Mucosa of stomach (tissue), 1 donor: ENCODE measurements around the gene SNX30.

Experiments used
- H3K27me3 ChIP-seq: one replicate; pipeline ENCODE4 v1.7.0; 2013; ENCODE audit warnings: mild to moderate bottlenecking, low read length; ENCODE audit not compliant: control insufficient read depth, insufficient read depth
- H3K36me3 ChIP-seq: one replicate; pipeline ENCODE4 v1.7.0; 2013; ENCODE audit warnings: low read length; ENCODE audit not compliant: control insufficient read depth, insufficient read depth
- H3K4me1 ChIP-seq: one replicate; pipeline ENCODE4 v1.7.0; 2013; ENCODE audit warnings: mild to moderate bottlenecking, low read length; ENCODE audit not compliant: control insufficient read depth, insufficient read depth
- H3K4me3 ChIP-seq: one replicate; pipeline ENCODE4 v1.7.0; 2013; ENCODE audit warnings: low read length
- H3K9ac ChIP-seq: one replicate; pipeline ENCODE4 v1.7.0; 2013; ENCODE audit warnings: mild to moderate bottlenecking, low read length, moderate library complexity
- H3K9me3 ChIP-seq: one replicate; pipeline ENCODE4 v1.7.0; 2013; ENCODE audit warnings: mild to moderate bottlenecking, low read length, moderate library complexity; ENCODE audit not compliant: control insufficient read depth
- donor health status: Pancreatic carcinoma.

The SNX30 gene

DNA sequence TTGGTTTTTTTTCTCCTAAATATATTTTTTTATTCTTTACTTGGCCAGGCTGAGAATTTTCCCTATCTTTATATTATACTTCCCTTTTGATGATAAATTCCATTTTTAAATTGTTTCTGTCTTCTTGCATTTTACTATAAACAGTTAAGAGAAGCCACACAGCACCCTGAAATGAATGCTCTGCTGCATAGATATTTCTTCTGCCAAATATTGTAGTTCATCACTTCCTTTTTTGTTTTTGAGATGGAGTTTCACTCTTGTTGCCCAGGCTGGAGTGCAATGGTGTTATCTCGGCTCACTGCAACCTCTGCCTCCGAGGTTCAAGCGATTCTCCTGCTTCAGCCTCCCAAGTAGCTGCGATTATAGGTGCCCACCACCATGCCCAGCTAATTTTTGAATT, 24.1 kb upstream of the SNX30 start:
- Histone ChIP-seq H3K27me3 (no peaks in the 10 kb centered on the region), H3K36me3 (no peaks in the 10 kb centered on the region), H3K4me1 (no peaks in the 10 kb centered on the region), H3K9me3 (no peaks in the 10 kb centered on the region), H3K4me3 (no peak overlapping the region), H3K9ac (no peak overlapping the region)

DNA sequence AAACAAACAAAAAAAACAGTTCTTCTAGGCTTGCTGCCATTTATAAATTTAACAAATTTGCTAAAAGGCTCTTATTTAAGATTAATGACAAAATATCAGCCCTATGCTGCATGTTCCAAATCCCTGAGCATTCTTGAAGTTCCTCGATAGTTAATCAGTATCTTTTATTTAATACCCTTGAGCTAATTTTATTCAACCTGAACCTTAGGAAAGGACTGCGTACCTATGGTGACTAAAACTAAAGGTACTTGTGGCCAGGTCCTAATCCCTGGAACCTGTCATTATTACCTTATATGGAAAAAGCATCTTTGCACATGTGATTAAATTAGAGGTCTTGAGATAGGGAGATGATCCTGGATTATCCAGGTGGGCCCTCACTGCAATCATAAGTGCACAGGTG, 22.2 kb upstream of the SNX30 start:
- H3K36me3 ChIP-seq = no peaks in the 10 kb centered on the region
- no peaks in the 10 kb centered on the region for H3K27me3 ChIP-seq
- H3K9me3 ChIP-seq = no peaks in the 10 kb centered on the region
- H3K4me3 ChIP-seq = no peak overlapping the region
- no peaks in the 10 kb centered on the region for H3K4me1 ChIP-seq
- no peak overlapping the region for H3K9ac ChIP-seq

DNA sequence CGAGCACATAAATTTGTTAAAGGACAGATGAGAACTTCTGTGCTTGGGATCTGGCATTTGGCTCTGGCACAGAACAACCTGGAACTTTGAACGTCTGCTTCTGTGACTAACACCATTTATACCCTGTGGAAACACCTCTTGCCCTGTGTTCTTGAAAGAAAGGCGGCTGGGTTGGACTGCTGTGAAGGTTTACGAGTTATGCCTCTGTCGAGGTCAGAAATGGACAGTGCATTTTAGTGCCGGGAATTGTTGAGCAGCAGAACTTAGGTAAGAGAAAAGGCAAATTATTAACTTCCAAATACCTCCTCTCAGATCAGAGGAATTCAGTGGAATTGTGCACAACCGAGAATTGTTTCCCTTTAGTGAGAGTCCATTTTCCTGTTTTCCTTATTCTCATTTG, 18.6 kb upstream of the SNX30 start:
- no peak overlapping the region for H3K9ac ChIP-seq

DNA sequence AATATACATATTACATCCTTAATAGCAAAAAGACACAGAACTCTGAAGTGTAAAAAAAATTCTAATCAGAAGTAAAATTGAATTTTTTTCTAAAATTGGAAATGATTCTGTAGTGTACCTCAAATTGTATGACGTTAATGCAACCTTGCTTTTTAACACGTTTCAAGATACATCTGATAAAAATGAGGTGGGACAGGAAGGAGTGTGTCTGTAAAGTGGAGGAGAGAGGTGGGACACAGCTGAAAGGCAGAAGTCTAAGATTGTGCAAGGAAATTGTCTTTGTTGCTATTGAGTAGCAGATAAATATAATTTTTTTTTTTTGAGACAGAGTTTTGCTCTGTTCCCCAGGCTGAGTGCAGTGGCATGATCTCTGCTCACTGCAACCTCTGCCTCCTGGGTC, 15.7 kb upstream of the SNX30 start:
- H3K9ac ChIP-seq = no peak overlapping the region
- H3K4me1 ChIP-seq = peaks cover 4% of the 10 kb centered on the region
- no peaks in the 10 kb centered on the region for H3K9me3 ChIP-seq
- H3K27me3 ChIP-seq = no peaks in the 10 kb centered on the region
- H3K36me3 ChIP-seq = no peaks in the 10 kb centered on the region
- no peak overlapping the region for H3K4me3 ChIP-seq

More for the DNA sequence above, 18.6 kb upstream of the SNX30 start:
- H3K4me1 ChIP-seq = peaks cover 4% of the 10 kb centered on the region
- H3K36me3 ChIP-seq = no peaks in the 10 kb centered on the region
- H3K27me3 ChIP-seq = no peaks in the 10 kb centered on the region
- no peak overlapping the region for H3K4me3 ChIP-seq
- no peaks in the 10 kb centered on the region for H3K9me3 ChIP-seq

DNA sequence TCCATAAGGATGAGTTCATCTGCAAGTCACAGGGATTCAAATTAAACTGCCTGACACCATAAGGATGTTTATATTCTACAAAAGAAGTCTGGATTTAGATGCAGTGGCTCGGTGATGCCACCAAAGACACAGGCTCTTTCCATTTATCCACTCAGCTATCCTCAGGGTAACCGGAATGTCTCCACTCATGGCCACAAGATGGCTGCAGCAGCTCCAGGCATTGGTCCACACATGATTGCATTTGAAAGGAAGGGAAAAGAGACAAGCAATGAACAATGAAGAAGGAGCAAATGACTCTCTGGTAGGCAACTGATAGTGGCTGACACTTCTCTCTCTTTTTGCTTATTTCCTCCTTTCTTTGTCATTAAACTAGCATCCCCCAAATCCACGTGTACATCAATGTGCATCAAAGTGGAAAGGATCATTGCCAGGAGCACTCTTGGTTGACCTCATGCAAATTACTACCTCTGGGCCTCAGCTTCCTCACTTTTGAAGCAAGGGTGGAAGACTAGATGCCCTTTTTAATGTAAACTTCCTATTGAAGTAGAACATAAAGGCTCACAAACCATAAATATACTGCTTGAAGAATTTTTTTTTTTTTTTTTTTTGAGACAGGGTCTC, 7.2 kb upstream of the SNX30 start:
- H3K36me3 ChIP-seq = no peaks in the 10 kb centered on the region
- no peaks in the 10 kb centered on the region for H3K9me3 ChIP-seq
- H3K4me3 ChIP-seq = no peak overlapping the region
- no peaks in the 10 kb centered on the region for H3K27me3 ChIP-seq
- H3K4me1 ChIP-seq = no peaks in the 10 kb centered on the region
- no peak overlapping the region for H3K9ac ChIP-seq

DNA sequence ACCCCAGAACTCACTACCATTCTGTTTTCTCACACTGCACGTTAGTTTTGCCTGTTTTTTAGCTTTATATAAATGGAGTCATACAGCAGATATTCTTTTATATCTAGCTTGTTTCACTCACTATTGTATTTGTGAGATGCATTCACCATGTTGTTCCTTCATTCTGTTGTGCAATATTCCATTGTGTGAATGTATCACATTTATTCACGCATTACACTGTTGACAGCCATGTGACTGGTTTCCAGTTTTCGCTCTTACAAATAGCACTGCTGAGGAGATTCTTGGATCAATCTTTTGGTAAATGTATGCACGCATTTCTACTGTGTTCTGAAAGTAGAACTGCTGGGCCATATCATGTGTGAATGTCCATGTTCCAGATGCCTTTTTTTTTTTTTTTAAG, 6.4 kb upstream of the SNX30 start:
- H3K36me3 ChIP-seq = no peaks in the 10 kb centered on the region
- H3K9ac ChIP-seq = no peak overlapping the region
- H3K27me3 ChIP-seq = no peaks in the 10 kb centered on the region
- no peak overlapping the region for H3K4me3 ChIP-seq
- H3K9me3 ChIP-seq = no peaks in the 10 kb centered on the region
- H3K4me1 ChIP-seq = no peaks in the 10 kb centered on the region

DNA sequence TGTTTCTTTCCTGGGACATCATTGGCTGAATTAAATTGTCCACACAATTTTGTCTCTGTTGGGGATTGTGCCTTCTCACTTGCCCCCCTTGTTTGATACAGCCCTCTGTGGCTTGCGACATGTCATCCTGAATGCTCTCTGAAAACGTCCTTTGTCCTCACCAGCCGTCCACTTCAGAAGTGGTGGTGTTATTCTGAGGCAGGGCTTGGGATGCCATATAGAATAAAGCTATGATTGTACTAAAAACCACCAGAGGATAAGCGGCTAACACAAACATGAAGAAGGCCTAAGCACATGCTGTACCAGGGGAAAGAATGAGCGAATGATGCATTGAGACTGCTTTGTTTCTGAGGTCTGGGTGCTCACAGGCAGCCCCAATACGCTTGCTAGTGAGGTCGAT, 3.5 kb upstream of the SNX30 start:
- H3K27me3 ChIP-seq = no peaks in the 10 kb centered on the region
- H3K36me3 ChIP-seq = no peaks in the 10 kb centered on the region
- H3K4me1 ChIP-seq = peaks cover 15% of the 10 kb centered on the region
- no peak overlapping the region for H3K4me3 ChIP-seq
- H3K9ac ChIP-seq = no peak overlapping the region
- no peaks in the 10 kb centered on the region for H3K9me3 ChIP-seq

DNA sequence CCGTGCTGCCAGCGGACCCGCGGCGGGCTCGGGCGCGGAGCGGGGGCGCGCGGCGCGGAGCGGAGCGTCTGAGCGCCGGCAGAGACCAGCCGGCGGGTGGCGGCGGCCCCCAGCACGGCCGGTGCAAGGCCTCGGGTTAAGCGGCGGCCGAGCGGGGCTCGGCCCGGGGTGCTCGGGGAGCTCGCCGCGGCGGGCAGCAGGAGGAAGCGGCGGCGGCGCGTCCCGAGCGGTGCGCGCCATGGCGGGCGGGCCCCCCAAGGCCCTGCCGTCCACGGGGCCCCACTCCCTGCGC, 150 bp downstream of the SNX30 start:
- H3K4me1 ChIP-seq = peaks cover 44% of the 10 kb centered on the region
- peak overlapping the region; percentile 82 for H3K4me3 ChIP-seq
- H3K27me3 ChIP-seq = no peaks in the 10 kb centered on the region
- H3K9ac ChIP-seq = peak overlapping the region; percentile 67
- H3K36me3 ChIP-seq = no peaks in the 10 kb centered on the region
- no peaks in the 10 kb centered on the region for H3K9me3 ChIP-seq

DNA sequence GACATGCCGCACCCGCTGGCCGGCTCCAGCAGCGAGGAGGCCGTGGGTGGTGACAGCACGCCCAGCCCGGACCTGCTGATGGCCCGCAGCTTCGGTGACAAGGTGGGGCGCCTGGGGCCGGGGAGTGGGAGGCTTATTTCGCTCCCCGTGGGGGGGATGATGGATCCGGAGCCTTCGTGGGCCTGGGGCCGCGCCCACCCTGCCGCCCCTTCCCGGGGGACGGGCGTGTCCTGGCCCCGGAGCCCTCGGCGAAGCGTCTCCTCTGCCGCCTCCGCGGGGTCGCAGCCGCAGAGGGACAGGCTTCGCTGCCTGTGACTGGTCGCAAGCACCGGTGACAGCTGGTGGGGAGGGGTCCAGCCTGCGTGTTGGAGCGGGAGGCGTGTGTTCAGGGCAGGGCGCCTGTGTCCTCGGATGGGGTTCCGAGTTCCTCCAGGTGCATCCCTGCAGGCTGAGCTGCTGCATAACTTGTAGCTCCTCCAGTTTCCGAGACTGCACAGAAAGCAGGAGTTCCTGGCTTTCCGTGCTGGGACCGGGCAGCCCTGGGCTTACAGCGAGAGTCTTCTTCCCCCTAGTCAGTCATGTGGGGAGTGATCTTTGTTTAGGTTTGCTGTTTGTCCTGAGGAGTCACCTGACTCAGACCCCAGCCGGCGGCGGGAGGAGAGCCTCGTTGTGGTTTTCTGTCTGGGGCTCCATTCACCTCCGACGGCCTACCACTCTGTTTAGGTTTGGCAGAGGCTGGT, 666 bp downstream of the SNX30 start:
- H3K4me3 ChIP-seq = peak overlapping the region; percentile 82

DNA sequence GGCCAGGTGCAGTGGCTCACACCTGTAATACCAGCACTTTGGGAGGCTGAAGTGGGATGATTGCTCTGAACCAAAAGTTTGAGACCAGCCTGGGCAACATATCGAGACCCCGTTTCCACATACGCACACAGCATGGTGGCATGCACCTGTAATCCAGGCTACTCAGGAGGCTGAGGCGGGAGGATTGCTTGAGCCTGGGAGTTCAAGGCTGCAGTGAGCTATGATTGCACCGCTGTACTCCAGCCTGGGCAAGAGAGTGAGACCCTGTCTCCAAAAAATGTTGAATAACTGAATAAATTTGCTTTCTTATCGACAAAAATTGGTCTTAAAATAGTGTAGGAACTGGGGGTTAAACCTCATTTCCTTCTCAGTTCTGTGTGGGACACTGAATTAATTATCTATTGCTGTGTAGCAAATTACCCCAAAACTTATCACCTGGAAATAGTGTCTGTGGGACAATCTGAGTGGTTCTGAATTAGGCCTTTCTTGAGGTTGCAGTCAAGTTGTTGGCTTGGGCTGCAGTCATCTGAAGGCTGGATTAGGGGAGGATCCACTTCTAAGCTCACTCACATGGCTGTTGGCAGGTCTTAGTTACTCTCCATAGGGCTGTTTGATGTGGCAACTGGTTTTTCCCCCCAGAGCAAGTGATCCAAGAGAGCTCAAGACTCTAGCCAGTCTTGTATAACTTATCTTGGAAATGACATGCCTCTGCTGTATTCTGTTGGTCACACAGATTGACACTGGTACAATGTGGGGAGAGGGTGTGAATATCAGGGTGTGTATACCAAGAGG, 2.0 kb downstream of the SNX30 start:
- Histone ChIP-seq H3K4me1 (peaks cover 46% of the 10 kb centered on the region), H3K9ac (no peak overlapping the region), H3K9me3 (no peaks in the 10 kb centered on the region), H3K36me3 (no peaks in the 10 kb centered on the region), H3K27me3 (no peaks in the 10 kb centered on the region), H3K4me3 (no peak overlapping the region)

More for the DNA sequence above, 666 bp downstream of the SNX30 start:
- H3K9me3 ChIP-seq = no peaks in the 10 kb centered on the region
- H3K9ac ChIP-seq = peak overlapping the region; percentile 67
- no peaks in the 10 kb centered on the region for H3K27me3 ChIP-seq
- peaks cover 46% of the 10 kb centered on the region for H3K4me1 ChIP-seq
- no peaks in the 10 kb centered on the region for H3K36me3 ChIP-seq

DNA sequence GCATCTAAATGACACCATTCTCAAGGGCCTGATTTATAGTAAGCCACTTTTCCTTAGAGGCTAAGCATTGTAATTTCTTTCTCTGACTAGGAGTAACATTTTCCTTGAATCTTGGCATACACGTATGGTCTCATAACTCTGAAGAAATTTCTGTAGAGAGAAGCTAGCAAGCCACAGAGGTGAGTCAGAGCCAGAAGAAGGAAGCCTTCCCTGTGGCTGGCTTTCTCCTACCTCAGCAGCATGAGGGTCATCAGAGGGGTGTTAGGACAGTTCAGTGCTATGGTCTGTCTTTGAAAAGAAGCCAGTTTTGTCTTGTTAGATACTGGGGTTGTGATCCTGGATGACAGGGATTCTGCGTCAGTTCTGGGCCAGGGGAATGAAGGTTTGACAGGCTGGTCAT, 3.2 kb downstream of the SNX30 start:
- no peak overlapping the region for H3K4me3 ChIP-seq
- no peaks in the 10 kb centered on the region for H3K9me3 ChIP-seq
- H3K27me3 ChIP-seq = no peaks in the 10 kb centered on the region
- peaks cover 46% of the 10 kb centered on the region for H3K4me1 ChIP-seq
- no peaks in the 10 kb centered on the region for H3K36me3 ChIP-seq
- H3K9ac ChIP-seq = no peak overlapping the region

DNA sequence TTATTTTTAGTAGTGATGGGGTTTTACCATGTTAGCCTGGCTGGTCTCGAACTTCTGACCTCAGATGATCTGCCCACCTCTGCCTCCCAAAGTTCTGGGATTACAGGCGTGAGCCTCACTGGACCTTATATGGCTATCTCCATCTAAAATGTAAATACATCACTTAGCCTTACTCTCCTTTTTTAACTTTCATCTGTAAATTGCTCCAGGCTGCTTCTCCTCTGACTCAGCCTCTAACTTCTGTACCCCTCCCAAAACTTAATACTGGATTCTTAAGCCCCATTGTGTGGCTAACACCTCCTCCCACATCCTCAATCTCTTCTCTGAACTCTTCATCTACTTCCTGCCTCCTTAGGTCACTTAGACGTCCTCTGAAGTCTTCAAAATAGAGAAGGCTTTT, 4.0 kb downstream of the SNX30 start:
- Histone ChIP-seq H3K36me3 (no peaks in the 10 kb centered on the region), H3K4me1 (peaks cover 44% of the 10 kb centered on the region), H3K9ac (no peak overlapping the region), H3K4me3 (no peak overlapping the region), H3K9me3 (no peaks in the 10 kb centered on the region), H3K27me3 (no peaks in the 10 kb centered on the region)
